HepG2 (cell line): ENCODE data around the gene SYMPK. TPM values are rescaled to one million over a fixed set of nuclear protein-coding genes. Genes with fewer than 3 reads are reported as not detected.
A peak's percentile ranks its signal among the peaks of the same experiment; 100 is the strongest.

Experiments
- CEBPG ChIP-seq: IDR thresholded peaks from 2 replicates; pipeline ENCODE4 v1.6.1; 2016
- HIVEP1 ChIP-seq: sonication (generic); formaldehyde crosslinking; IDR thresholded peaks from 2 replicates; pipeline ENCODE4 v1.4.0; 2020; ENCODE audit warnings: mild to moderate bottlenecking, missing genetic modification reagents
- HNF4G ChIP-seq, 2 experiments: sonication (generic) in 1 of 2; formaldehyde crosslinking in 1 of 2; IDR thresholded peaks; 2 replicates each; pipeline versions ENCODE4 v1.4.0 to v1.6.1; 2011 to 2020; ENCODE audit warnings: borderline replicate concordance in 2 of 2, low read depth in 2 of 2, mild to moderate bottlenecking in 2 of 2, low read length in 1 of 2, missing genetic modification reagents in 1 of 2, moderate library complexity in 1 of 2
- MLXIP ChIP-seq: sonication (generic); formaldehyde crosslinking; IDR thresholded peaks from 2 replicates; pipeline ENCODE4 v1.9.0; 2021; ENCODE audit warnings: missing genetic modification reagents, borderline replicate concordance
- NCOA5 ChIP-seq: sonication (generic); formaldehyde crosslinking; IDR thresholded peaks from 2 replicates; pipeline ENCODE4 v1.4.0; 2020; ENCODE audit warnings: missing genetic modification reagents
- PAX8 ChIP-seq: sonication (generic); formaldehyde crosslinking; IDR thresholded peaks from 2 replicates; pipeline ENCODE4 v1.8.0; 2022; ENCODE audit warnings: mild to moderate bottlenecking, missing genetic modification reagents, borderline replicate concordance
- PHF8 ChIP-seq: sonication (generic); formaldehyde crosslinking; IDR thresholded peaks from 2 replicates; pipeline ENCODE4 v1.5.0; 2020; ENCODE audit warnings: missing genetic modification reagents
- PRMT3 ChIP-seq: sonication (generic); formaldehyde crosslinking; IDR thresholded peaks from 2 replicates; pipeline ENCODE4 v1.8.1; 2022; ENCODE audit warnings: low read depth, mild to moderate bottlenecking, moderate library complexity, missing genetic modification reagents, borderline replicate concordance
- RFX5 ChIP-seq: IDR thresholded peaks from 2 replicates; pipeline ENCODE4 v1.6.1; 2011; ENCODE audit warnings: low read depth, low read length, improper control_type of control experiment
- ZBTB40 ChIP-seq, 2 experiments: fragments of 450-650 bp in 1 of 2; sonication (generic) in 1 of 2; formaldehyde crosslinking in 1 of 2; IDR thresholded peaks; 2 replicates each; pipeline versions ENCODE4 v1.6.1 to v1.8.0; 2016 to 2022; ENCODE audit warnings: antibody characterized with exemption in 1 of 2, mild to moderate bottlenecking in 1 of 2, missing genetic modification reagents in 1 of 2
- ZNF235 ChIP-seq: sonication (generic); formaldehyde crosslinking; IDR thresholded peaks from 2 replicates; pipeline ENCODE4 v1.8.1; 2023; ENCODE audit warnings: mild to moderate bottlenecking, missing genetic modification reagents, borderline replicate concordance
- ZNF414 ChIP-seq: sonication (generic); formaldehyde crosslinking; IDR thresholded peaks from 2 replicates; pipeline ENCODE4 v1.5.0; 2020; ENCODE audit warnings: missing genetic modification reagents
- ZNF556 ChIP-seq: sonication (generic); formaldehyde crosslinking; IDR thresholded peaks from 2 replicates; pipeline ENCODE4 v1.4.0; 2020; ENCODE audit warnings: mild to moderate bottlenecking, missing genetic modification reagents, borderline replicate concordance
- polyA plus RNA-seq, 8 experiments: library from polyadenylated mRNA; depleted of rRNA in 3 of 8; stranded (reverse) in 7 of 8; unstranded in 1 of 8; fragments of >200 nt; fragmentation: Illumina TruSeq in 4 of 8; extraction: Trizol in 4 of 8; gene quantifications; 2 replicates each; pipeline versions ENCODE4 v1.2.1 to v1.2.3, GENCODE V29; 2011 to 2016; ENCODE audit warnings: low read depth in 4 of 8, missing spikeins in 1 of 8, mixed read lengths in 1 of 8; ENCODE audit not compliant: insufficient read depth in 1 of 8
- total RNA-seq, 5 experiments: library from RNA; depleted of rRNA; stranded (reverse); fragments of >200 nt; fragmentation: Illumina TruSeq; extraction: Trizol; gene quantifications; 2 replicates each; pipeline ENCODE4 v1.2.3, GENCODE V29; 2016; ENCODE audit warnings: low read depth in 1 of 5

SYMPK gene
- total and polyA plus RNA-seq, 2 of the 13 experiments (the other 11 are each of a cell fraction or from before 2014, with no cell fraction given): 21.9 to 55.7 TPM

GRCh38 chr19:45882652-45883585 lies 20.0 kb upstream of the SYMPK start (continued):
- TF ChIP-seq ZBTB40 (IDR thresholded peaks at IDR 0.05) (no peak), ZBTB40 (CRISPR knock-in tag; IDR thresholded peaks at IDR 0.05) (peak; percentile 53; the same call in 1 of the 2 replicates), PHF8 (CRISPR knock-in tag) (peak; percentile 58; the same call in 1 of the 2 replicates), HNF4G (IDR thresholded peaks at IDR 0.05; ENCODE audit: borderline replicate concordance, low read depth, low read length) (peak; percentile 80; the same call in 1 of the 2 replicates), HNF4G (CRISPR knock-in tag; IDR thresholded peaks at IDR 0.05; ENCODE audit: borderline replicate concordance, low read depth) (peak; percentile 50; the same call in 1 of the 2 replicates), PAX8 (CRISPR knock-in tag) (no peak), RFX5 (no peak), ZNF235 (CRISPR knock-in tag) (no peak; the same call in 1 of the 2 replicates), ZNF556 (CRISPR knock-in tag) (peak; percentile 73), PRMT3 (CRISPR knock-in tag) (no peak), HIVEP1 (CRISPR knock-in tag) (peak; percentile 92), NCOA5 (CRISPR knock-in tag) (peak; percentile 30; the same call in 1 of the 2 replicates), CEBPG (peak; percentile 34), ZNF414 (CRISPR knock-in tag) (no peak; the same call in 1 of the 2 replicates), MLXIP (0 out of 2 replicates have a peak, but pooled peaks have one; percentile 18)
